ENCODE results near the gene RHOT2.
"Not testable (repeated sequence)": the region's sequence is repeated elsewhere in the genome, so short reads cannot be mapped to it uniquely, and the experiment has no call there.

The RHOT2 gene

GRCh38 chr16:711548-712320 lies 43.8 kb downstream of the RHOT2 start:
- H3K27ac Mint-ChIP-seq = no peak overlapping the region
- H3K4me3 Mint-ChIP-seq = no peak overlapping the region
- peak; percentile 92 to 96 (median 92) for TF ChIP-seq CTCF (IDR thresholded peaks at IDR 0.05; ENCODE audit: unreplicated experiment in 3 of 3)
- no peaks in the 10 kb centered on the region for H3K9me3 Mint-ChIP-seq
- H3K27me3 Mint-ChIP-seq (ENCODE audit: low read depth) = peaks cover 56% of the 10 kb centered on the region
- H3K4me1 Mint-ChIP-seq = peaks cover 4% of the 10 kb centered on the region
- H3K36me3 Mint-ChIP-seq (ENCODE audit: low read depth) = no peaks in the 10 kb centered on the region

- H3K36me3 Mint-ChIP-seq (ENCODE audit: low read depth); H3K9me3 Mint-ChIP-seq; H3K4me1 Mint-ChIP-seq; H3K27ac Mint-ChIP-seq: not testable (repeated sequence)
- Mint-ChIP-seq H3K27me3 (ENCODE audit: low read depth) (peaks cover 47% of the 10 kb centered on the region), H3K4me3 (peak overlapping the region in 2 of 3 experiments; percentile 7 to 10)
- peak in 2 of 3 experiments; percentile 23 to 33 for TF ChIP-seq CTCF (IDR thresholded peaks at IDR 0.05; ENCODE audit: unreplicated experiment in 3 of 3)
These were observed 44.9 kb downstream of the RHOT2 start for GRCh38 chr16:712740-713250.

- TF ChIP-seq CTCF (IDR thresholded peaks at IDR 0.05; ENCODE audit: unreplicated experiment in 3 of 3) = no peak
- H3K27ac Mint-ChIP-seq = no peak overlapping the region
- peaks cover 39% of the 10 kb centered on the region for H3K27me3 Mint-ChIP-seq (ENCODE audit: low read depth)
- no peaks in the 10 kb centered on the region for H3K36me3 Mint-ChIP-seq (ENCODE audit: low read depth)
- H3K4me3 Mint-ChIP-seq = peak overlapping the region; percentile 25 to 52 (median 51)
- H3K9me3 Mint-ChIP-seq = no peaks in the 10 kb centered on the region
- peaks cover 7% of the 10 kb centered on the region for H3K4me1 Mint-ChIP-seq
These were observed 46.1 kb downstream of the RHOT2 start for GRCh38 chr16:714079-714478.

- Mint-ChIP-seq H3K4me3 (peak within 1 kb of the TSS; percentile 78 to 80 (median 78)), H3K27me3 (ENCODE audit: low read depth) (peaks cover 31% of the 10 kb centered on the region), H3K4me1 (peaks cover 10% of the 10 kb centered on the region), H3K27ac (no peak within 1 kb of the TSS), H3K9me3 (no peaks in the 10 kb centered on the region), H3K36me3 (ENCODE audit: low read depth) (no peaks in the 10 kb centered on the region)
- TF ChIP-seq CTCF (IDR thresholded peaks at IDR 0.05; ENCODE audit: unreplicated experiment in 3 of 3) = no peak
These were observed 46.9 kb downstream of the RHOT2 start, which contains the start of gene METRN for GRCh38 chr16:714558-715476. Gene METRN, plus strand, starts transcription at chr16:715118. Its CDS starts 172 bp downstream, at chr16:715290.

- no peak overlapping the region for H3K27ac Mint-ChIP-seq
- H3K9me3 Mint-ChIP-seq = no peaks in the 10 kb centered on the region
- peak in 1 of 3 experiments; percentile 17 for TF ChIP-seq CTCF (IDR thresholded peaks at IDR 0.05; ENCODE audit: unreplicated experiment in 3 of 3)
- peaks cover 15% of the 10 kb centered on the region for H3K4me1 Mint-ChIP-seq
- peak overlapping the region; percentile 78 to 80 (median 78) for H3K4me3 Mint-ChIP-seq
- no peaks in the 10 kb centered on the region for H3K36me3 Mint-ChIP-seq (ENCODE audit: low read depth)
- peaks cover 26% of the 10 kb centered on the region for H3K27me3 Mint-ChIP-seq (ENCODE audit: low read depth)
These were observed 47.7 kb downstream of the RHOT2 start for GRCh38 chr16:715477-716199.

Measured in nephron (organoid).